Ureter (tissue), 1 donor: ENCODE data around the gene AHDC1. TPM values are rescaled to one million over a fixed set of nuclear protein-coding genes. Genes with fewer than 3 reads are reported as not detected.
"Not testable (repeated sequence)": the region's sequence is repeated elsewhere in the genome, so short reads cannot be mapped to it uniquely, and the experiment has no call there.

Experiments
- DNase-seq: peaks from one replicate; pipeline ENCODE4 v3.0.0-alpha.2; 2020; ENCODE audit warnings: low spot score
- total RNA-seq: library from RNA; stranded (reverse); gene quantifications from one replicate; pipeline ENCODE4 v1.2.4, GENCODE V29; 2023
- donor health status: DM: yes; HTN: yes; CAD: no.

Gene AHDC1
- total RNA-seq, 1 donor from 2014 or later = 27.3 TPM

DNA sequence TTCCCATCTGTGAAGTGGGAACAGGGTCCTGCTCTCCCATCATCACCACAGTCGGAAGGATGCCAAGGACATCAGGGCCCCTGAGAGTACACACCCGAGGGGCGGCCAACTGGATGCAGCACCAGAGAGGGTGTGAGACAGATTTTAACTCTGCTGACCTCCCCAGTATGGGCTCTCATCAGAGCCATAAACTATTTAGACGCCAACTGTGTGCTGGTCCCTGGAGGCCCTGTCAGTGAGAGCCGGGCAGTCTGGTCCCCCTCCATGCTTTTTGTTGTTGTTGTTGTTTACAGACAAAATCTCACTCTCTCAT lies 29.3 kb upstream of the AHDC1 start:
- no peak for DNase-seq

DNA sequence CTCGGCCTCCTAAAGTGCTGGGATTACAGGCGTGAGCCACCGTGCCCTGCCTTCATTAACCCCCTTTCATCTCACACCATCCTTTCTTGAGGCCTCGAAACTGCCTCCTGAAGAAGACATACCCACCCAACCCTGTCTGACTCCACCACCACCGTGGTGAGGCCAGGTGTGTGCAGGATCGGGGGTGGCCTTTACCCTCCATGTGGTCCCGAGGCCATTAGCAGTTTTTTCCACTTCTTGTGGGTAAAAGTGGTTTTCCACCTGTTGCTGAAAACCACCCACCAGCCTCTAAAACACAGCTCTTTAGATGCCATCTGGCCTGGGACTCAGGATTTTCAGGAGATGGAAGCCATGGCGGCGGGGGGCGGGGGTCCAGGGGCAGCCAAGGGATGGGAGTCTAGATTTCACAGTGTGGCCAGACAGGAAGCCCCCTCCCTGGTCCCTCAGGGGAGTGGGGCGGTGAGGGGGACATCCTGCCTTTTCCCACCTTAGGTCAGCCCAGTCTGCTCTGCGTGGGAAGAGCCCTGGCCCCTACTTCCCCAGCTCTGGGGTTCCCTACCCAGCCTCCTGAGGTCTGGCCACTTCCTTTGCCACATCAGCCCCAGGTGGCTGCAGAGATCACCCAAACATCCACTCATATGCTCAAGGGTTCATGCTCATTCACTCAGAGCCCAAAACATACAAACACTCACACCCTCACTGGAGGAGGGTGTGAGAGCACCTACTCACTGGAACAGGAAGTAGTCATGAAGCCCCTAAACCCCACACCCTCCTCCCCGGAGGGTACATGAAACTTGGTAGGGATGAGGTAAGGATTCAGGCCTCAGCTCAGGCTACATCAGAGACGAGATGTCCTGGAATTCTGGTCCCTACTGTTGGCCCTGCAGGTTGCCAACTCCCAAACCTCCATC lies 28.7 kb upstream of the AHDC1 start:
- no peak for DNase-seq

DNA sequence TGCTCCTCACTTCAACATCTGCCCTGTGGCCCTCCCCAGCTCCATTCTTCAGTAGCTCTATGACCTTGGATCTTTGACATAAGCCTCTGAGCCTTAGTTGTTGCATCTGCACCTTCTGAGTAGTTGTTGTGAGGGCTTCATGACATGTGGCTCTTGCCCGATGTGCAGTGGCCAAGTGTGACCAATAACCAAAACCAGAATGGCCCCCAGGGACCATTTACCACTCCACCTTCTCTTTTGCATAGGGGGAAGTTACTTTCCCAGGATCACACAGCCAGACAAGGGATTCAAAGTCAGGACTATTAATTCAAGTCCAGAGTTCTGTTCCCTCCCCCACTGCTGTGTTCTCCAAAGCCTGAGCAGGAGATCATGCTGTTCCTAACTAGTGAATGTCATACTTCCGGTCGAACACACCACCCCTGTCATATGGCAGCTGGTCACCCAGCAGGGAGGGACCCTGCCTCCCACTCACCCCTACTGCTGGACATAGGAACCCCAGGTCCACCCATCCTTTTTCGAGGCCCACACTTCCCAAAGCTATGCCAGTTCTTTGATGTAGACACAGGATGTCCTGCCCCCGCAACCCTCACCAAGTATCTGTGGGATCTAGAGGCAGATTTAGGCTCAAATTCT lies 27.0 kb upstream of the AHDC1 start:
- DNase-seq = no peak

DNA sequence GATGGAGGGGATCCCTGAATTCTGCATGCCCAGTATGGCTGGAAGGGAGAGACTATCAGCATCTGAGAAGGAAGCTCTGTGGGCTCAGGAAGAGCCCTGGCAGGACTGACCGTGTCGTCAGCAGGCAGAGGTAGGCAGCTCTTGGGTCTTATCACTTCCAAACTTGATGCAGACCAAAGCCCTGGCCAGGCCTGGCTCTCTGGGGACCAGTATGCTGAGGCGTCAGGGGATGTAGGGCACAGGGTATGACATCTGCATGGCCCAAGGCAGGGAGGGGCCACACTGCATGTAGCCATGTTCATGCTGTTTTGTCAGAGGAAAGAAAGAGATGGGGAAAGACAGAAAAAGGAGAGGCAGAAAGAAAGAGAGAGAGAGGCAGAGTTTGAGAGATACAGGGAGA lies 24.8 kb upstream of the AHDC1 start:
- no peak for DNase-seq

DNA sequence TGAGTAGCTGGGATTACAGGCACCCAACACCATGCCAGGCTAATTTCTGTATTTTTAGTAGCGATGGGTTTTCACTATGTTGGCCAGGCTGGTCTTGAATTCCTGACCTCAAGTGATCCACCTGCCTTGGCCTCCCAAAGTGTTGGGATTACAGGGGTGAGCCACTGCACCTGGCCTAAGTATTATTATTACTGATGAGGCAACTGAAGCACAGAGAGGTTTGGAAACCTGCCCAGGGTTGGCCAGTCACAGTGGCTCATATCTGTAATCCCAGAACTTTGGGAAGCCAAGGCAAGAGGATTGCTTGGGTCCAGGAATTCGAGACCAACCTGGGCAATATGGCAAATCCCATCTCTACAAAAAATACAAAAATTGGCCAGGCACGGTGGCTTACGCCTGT lies 23.8 kb upstream of the AHDC1 start:
- DNase-seq = not testable (repeated sequence)

DNA sequence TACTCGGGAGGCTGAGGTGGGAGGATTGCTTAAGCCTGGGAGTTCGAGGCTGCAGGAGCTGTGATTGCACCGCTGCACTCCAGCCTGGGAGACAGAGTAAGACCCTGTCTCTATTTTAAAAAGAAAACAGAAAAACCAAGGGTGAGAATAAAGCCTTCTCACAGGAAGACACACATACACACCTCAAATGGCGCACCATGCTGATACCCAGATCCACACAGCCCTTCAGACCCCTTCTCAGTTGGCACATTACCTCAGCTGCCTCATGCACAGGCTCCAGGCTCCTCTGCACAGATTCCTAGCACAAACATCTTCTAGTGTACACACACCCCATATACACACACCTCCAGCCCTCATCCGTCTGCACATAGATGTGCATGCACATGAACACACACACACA lies 23.1 kb upstream of the AHDC1 start:
- DNase-seq = no peak

DNA sequence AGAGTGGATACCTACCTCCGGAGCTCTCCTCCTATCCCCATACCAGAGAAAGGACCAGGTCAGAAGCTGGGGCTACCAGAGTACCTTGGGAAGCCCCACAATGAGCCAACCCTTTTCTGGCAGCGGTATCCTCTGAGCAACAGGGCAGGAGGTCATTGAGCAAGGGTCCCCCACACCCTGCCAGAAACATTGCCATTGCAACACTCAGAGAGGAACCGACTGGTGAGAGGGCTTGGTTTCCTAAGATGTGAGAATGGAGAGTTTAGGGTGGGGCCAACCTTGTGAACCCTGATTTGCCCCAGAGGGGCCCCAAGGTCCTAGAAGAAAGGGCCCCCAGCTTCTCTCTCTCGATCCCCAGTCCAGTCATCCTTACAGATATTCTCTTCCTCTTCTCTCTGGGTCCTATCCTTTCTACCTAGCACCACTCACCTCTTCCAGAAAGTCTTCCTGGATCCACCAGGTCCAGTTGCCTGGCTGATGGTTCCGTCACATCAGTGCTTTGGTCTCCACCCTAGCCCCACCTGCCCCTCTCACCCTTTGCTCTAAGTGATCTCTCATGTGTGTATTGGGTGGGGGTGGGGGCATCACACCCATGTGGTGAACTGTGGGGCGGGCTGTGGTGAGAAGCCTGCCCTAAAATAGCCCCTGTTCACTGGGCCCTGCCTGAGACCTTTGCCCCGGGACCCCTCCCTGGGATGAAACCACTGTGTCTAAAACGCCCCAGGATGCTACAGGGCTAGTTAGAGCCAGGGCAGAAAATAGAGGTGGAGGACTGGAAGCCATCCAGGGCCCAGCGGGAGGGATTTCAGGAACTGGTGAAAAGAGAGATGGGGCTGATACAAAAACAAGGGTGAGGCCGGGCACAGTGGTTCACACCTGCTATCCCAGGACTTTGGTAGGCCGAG lies 22.3 kb upstream of the AHDC1 start:
- DNase-seq = no peak

DNA sequence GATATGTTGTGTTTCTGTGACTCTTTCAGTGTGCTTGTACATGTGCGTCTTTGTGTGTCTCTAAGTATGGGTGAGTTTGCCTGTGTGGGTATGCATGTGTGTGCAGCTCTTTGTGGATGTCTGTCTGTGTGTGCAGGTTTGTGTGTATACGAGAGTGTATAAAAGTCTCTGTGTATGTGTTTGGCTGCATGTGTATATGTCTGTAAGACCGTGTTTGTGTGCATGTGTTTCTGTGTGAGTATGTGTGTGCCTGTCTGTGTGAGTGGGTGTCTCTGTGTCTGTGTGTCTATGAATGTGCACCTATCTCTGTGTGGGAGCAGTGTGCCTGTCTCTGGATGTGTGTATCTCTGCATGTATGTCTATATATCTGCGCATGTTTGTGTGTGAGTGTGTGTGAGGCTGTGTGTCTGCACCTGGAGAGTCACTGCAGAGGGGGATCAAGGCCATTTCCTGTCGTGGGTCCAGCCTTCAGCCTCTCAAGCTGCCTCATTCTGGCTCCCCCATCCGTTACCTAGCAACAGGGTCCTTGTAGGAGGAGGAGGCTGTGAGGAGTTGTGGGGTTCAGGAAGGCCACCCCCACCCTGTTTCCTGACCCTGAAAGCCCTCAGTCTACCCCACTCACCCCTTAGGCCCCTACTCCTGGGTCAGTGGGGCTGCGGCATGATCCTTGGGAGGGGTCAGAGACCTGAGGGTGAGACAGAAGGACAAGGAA lies 20.7 kb upstream of the AHDC1 start:
- DNase-seq = no peak

DNA sequence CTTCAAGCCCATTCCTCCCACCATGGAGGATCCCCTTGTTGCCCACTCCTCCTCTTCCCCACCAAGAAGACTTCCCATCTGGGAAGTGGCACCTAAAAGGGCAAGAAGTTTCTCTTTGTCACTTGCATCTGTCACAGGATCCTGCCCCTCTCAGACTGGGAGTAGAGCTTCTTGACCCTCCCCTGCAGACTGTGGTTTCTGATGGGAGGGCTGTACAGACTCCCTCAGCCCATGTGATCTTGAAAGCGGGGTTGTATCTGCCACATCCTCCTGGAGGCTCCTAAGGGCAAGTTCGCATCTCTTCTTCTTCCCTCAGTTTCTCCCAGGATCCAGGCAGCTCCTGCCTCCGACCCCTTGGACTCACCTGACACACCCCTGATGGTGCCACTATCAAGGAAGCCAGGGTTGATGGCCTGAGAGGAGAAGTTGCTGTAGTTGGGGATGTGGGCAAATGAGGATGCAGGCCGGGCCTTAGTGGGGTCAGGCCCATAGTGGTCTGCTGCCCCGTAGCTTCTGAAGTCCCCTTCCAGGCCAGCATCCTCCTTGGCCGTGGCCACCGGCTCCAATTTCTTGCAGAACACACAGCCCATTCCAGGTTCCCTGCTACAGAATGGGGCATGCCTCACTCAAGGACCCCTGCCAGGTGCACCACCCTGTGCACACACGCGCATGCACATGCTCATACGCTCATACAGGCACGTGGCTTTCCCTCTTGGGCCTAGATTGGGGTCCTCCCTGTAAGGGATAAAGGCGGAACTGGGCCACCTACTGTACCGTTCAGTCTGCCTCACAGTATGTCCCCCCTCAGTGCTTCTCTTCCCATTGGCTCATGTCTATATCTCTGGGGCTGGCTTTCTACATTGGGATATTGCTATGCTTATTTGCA lies 19.6 kb upstream of the AHDC1 start:
- no peak for DNase-seq

DNA sequence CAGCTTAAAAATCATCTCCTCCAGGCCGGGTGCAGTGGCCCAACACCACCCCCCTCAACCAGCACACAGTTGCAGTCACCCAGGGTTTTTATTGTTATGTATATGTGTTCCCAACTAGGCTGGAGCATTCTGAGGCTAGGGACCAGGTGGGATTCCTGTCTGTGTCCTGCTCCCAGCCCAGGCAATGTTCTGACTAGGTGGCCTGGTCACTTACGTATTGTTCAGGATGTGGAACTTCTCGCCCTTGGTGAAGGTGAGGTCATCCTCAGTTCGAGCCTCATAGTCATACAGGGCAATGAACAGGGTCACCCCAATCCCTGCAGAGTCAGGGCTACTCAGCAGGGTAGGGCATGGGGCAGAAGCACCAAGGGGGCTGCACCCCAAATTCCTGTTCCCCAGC lies 18.9 kb upstream of the AHDC1 start:
- no peak for DNase-seq

DNA sequence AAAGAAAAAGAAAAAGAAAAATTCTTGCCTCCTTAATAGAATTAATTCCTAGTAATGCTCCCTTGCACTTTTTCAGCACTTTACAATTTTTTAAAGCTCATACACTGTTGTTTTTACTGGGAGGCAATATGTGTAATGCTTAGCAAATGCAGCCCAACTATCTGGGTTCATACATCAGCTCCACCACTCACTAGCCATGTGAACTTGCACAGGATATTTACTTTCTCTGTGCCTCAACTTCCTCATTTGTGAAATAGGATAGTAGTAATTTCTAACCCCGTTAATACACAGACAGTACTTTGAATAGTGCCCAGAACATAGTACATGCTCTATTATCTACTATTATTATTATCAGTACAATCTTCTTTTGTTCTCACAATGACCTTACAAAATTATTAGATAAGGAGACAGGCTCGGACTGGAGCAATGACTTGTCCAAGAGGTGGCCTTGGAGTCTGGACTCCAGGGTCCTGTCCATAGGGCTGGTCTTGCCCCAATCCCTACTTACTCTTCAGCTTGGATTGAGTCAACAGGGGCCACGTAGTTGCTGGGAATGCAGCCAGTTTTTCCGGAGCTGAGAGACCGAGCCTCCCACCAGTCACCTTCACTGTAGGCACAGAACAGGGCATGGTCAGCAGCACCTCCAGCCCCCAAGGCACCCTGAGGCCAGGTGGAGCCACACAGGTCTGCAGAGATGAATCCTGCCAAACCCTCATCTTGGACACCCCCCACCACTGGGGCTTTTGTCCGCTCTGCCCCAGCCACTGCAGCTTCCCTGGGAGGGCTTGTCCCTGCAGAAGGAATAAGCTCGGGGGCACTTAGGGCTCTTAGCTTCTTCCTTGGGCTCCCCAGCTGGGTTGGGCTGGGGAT lies 17.3 kb upstream of the AHDC1 start:
- DNase-seq = no peak

DNA sequence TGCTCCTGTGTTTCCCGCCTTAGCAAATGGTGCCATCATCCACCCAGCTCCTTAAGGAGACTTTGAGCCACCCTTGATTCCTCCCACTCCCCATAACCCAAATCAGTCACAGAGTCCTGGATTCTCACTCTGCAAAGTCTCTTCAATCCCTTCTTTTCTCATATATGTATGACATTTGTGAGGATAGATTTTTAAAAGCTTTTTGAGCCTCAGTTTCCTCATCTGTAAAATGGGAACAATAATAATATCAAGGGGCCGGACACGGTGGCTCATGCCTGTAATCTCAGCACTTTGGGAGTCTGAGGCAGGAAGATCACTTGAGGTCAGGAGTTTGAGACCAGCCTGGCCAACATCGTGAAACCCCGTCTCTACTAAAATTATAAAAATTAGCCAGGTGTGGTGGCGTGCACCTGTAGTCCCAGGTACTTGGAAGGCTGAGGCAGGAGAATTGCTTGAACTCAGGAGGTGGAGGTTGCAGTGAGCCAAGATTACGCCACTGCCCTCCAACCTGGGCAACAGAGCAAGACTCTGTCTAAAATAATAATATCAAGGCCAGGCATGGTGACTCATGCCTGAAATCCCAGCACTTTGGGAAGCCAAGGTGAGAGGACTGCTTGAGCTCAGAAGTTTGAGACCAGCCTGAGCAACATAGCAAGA lies 16.0 kb upstream of the AHDC1 start:
- DNase-seq = not testable (repeated sequence)

DNA sequence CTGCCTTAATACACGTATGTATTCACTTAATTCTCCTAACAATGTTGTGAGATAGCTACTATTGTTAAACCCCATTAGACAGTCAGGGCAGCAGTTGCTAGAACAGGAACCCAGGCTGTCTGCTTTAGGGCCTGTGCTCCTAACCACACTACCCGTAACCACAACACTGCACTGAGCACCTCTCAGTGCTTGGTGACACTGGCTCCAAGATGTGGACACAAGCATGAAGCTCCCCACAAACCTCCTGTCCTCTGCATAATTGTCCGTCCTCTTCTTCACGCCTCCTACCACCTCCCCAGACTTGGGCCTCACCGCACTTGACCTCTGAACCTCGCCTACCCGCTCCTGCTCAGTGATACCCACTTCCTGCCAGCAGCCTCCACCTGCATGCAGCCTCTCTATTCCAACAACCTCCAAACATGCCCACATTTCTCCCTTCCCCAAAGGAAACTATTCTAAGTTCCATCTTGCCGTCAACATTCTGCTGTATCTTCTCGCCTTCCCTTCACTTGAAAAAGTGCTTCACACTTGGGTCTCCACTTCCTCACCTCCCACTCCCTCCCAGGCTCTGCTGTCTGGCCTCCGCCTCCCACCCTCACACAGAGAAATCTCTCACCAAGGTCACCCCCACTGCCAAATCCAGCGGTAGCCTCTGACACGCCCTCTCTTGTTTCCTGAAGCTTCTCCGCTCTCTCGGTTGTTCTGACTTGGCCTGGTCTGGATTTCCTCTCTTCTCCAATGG lies 14.6 kb upstream of the AHDC1 start:
- DNase-seq = no peak

DNA sequence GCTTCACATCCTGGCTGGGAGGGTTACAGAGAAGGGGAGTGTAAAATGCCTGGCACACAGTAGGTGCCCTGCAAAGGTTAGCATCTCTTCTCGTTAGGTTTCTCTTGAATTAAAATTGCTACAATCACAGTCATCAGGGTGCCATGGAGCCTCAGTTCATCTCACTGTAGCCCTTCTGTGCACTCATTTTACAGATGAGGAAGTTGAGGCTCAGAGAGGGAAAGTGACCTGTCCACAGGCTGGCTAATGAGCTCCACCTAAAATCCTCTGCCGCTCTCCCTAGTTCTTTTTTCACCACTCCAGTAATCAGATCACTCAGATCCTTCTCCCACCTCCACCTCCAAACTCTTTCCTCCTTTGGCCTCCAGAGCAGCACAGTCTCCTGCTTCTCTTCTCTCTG lies 13.5 kb upstream of the AHDC1 start:
- no peak for DNase-seq

DNA sequence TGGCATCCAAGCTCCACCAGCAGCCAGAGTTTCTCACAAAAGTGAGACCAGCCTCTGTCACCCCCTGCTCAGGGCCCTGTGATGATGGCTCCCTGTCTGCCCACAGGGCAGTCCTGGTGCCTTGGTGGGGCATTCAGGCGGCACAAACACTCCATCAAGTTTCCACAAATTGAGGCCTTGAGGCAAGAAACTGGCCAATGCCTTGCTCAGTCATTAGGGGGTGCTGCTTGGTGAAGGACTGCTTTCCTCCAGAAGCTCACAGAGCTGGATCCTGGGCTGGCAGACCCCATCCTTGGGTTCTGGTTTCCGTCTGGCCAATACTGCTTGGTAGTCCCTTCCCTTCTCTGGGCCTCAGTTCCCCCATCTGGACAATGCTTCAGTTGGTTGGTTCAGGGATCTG lies 12.5 kb upstream of the AHDC1 start:
- DNase-seq = no peak

DNA sequence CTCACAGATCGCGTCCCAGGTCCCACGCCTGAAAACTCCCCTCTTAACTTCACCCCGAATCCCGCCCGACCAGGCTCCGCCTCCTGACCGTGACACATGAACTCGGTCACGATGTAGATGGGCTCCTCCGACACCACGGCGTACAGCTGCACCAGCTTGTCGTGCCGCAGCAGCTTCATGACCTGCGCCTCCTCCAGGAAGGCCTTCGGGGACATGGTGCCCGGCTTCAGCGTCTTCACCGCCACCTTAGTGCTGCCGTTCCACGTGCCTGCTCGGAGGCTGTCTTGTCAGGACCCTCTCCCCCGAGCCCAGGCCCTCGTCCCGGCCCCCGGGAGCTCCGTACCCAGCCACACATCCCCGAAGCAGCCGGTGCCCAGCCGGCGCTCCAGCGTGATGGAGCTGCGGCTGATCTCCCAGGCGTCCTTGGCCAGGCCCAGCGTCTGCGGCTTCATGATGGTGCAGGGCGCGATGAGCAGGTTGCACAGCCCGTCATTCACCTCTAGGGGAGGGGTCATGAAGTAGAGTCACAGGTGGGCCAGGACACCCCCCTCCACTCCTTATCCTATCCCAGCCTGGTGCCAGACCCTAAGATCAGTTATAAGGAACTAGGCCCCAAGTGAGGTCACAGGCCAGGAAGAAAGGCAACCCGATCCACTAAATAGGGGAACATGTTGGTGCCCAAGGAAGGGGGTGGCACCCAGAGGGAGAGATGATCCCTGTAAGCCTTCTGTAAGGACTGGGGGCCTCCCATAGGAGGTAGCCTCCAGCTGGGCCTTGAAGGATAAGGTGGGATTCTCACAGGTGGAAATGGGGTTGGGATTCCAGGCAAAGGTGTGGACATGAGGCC lies 11.6 kb upstream of the AHDC1 start:
- no peak for DNase-seq

DNA sequence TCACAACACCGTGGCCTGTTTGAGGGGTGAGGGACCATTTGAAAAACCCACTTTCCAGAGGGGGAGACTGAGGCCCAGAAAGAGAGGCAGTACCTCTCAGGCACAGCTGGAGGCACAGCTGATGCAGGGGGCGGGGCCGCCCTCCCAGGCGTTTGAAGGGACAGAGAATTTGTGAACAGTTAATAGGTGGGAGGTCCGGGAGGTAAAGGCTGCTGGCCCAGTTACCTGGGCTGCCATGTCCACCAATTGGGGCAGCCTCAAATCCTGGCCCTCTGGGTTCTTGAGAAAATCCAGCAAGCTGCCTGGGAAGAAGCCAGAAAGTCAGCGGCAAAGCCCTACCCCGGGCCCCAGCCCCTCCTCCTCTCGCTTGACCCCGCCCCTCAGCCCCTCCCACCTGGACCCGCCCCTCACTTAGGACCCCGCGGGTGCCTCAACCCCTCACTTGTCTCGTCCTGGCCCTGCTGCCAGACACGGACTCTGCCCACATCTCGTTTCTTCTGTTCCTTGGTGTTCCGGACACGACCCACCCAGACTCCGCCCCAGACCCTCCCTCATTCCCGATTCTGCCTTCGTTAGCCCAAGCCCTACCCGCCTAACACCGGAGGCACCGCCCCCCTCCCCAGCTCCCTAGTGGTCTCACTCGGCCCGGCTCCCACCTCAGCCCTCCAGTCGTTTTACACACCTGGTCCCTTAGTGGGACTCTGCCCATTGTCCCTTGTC lies 10.8 kb upstream of the AHDC1 start:
- DNase-seq = no peak
